Measurements from ENCODE around the gene AHRR. TPM values are rescaled to one million over a fixed set of nuclear protein-coding genes. Genes with fewer than 3 reads are reported as not detected.

AHRR gene
- total RNA-seq, 4 donors from 2014 or later = 0.26 to 9.1 (median 6.6) TPM; not detected in 1

GRCh38 chr5:435961-436640 lies 114.6 kb downstream of the AHRR start:
- intact Hi-C loops (cut with DNase I; ENCODE audit: low total_unique reads) = no loop called here
- peak in 1 of 2 donors; percentile 0 for DNase-seq
- Histone ChIP-seq H3K27ac (no peak overlapping the region), H3K9me3 (no peaks in the 10 kb centered on the region), H3K27me3 (no peaks in the 10 kb centered on the region), H3K4me1 (no peaks in the 10 kb centered on the region), H3K4me3 (no peak overlapping the region), H3K36me3 (no peaks in the 10 kb centered on the region)
- TF ChIP-seq, protein P1, sequence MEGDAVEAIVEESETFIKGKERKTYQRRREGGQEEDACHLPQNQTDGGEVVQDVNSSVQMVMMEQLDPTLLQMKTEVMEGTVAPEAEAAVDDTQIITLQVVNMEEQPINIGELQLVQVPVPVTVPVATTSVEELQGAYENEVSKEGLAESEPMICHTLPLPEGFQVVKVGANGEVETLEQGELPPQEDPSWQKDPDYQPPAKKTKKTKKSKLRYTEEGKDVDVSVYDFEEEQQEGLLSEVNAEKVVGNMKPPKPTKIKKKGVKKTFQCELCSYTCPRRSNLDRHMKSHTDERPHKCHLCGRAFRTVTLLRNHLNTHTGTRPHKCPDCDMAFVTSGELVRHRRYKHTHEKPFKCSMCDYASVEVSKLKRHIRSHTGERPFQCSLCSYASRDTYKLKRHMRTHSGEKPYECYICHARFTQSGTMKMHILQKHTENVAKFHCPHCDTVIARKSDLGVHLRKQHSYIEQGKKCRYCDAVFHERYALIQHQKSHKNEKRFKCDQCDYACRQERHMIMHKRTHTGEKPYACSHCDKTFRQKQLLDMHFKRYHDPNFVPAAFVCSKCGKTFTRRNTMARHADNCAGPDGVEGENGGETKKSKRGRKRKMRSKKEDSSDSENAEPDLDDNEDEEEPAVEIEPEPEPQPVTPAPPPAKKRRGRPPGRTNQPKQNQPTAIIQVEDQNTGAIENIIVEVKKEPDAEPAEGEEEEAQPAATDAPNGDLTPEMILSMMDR (IDR thresholded peaks at IDR 0.05) = no peak
- TF ChIP-seq POLR2A (IDR thresholded peaks at IDR 0.05) = no peak

- H3K4me3 ChIP-seq = no peak overlapping the region
- no peaks in the 10 kb centered on the region for H3K4me1 ChIP-seq
- DNase-seq = no peak
- TF ChIP-seq, protein P1 (IDR thresholded peaks at IDR 0.05) = no peak
- no peak for TF ChIP-seq POLR2A (IDR thresholded peaks at IDR 0.05)
- intact Hi-C loops (cut with DNase I; ENCODE audit: low total_unique reads) = no loop called here
- no peaks in the 10 kb centered on the region for H3K27me3 ChIP-seq
- no peaks in the 10 kb centered on the region for H3K9me3 ChIP-seq
- H3K27ac ChIP-seq = no peak overlapping the region
- no peaks in the 10 kb centered on the region for H3K36me3 ChIP-seq
Measured at GRCh38 chr5:436641-436975, 115.1 kb downstream of the AHRR start.

DNA sequence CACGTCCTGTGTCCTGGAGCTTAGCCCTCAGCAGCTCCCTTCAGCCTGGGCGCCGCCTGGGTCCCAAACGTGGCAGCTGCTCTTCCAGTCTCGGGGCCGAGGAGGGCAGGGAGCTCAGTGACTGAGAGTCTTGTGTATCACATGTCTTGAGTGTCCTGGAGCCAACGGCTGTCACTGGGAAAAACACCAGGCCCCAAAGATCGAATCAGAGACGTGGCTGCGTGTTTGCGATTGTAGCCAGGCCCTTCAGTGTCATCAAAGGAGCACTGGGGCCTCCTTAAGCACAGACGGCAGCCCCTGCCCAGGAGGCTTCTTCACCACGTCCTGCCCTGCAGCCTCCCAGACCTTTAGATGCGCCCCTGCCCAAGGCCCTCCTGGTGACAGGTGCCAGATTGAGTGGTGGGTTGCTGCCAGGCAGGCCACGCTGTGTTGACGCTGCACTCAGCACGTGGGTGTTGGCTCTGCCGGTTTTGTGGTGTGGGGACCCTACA lies 115.8 kb downstream of the AHRR start:
- no peak for TF ChIP-seq POLR2A (IDR thresholded peaks at IDR 0.05)
- TF ChIP-seq, protein P1 (IDR thresholded peaks at IDR 0.05) = no peak
- H3K4me3 ChIP-seq = no peak overlapping the region
- no peak for DNase-seq
- H3K27me3 ChIP-seq = no peaks in the 10 kb centered on the region
- intact Hi-C loops (cut with DNase I; ENCODE audit: low total_unique reads) = no loop called here
- no peaks in the 10 kb centered on the region for H3K36me3 ChIP-seq
- peaks cover 0 to 6% of the 10 kb centered on the region in 2 donors for H3K4me1 ChIP-seq
- no peak overlapping the region for H3K27ac ChIP-seq
- no peaks in the 10 kb centered on the region for H3K9me3 ChIP-seq

DNA sequence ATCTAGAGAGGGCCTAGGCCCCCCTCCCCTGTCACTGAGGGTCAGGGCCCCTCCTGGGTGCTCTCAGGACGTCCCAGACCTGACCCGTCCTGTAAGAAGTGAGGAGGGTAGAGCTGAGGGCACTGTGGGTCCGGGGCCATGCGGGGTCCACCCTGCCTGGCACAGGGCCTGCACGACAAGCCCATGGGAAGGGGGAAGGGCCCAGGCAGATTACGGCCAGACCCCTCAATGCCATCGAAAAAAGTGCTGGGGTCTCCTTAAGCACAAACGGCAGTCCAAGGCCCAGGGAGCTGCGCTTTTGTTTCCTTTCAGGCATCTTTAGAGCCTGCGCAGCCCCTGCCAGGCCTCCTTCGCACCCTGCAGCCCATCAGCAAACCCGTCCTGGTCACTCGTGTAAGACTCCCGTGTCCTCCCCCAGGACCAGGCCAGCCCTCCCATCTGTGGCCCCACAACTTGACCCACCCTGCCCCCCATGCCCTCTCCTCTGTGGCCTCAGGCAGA lies 117.0 kb downstream of the AHRR start:
- intact Hi-C loops (cut with DNase I; ENCODE audit: low total_unique reads) = no loop called here
- Histone ChIP-seq H3K36me3 (no peaks in the 10 kb centered on the region), H3K27me3 (no peaks in the 10 kb centered on the region), H3K9me3 (no peaks in the 10 kb centered on the region), H3K27ac (no peak overlapping the region), H3K4me1 (peaks cover 0 to 9% of the 10 kb centered on the region in 2 donors), H3K4me3 (no peak overlapping the region)
- DNase-seq = no peak
- TF ChIP-seq, protein P1 (IDR thresholded peaks at IDR 0.05) = no peak
- no peak for TF ChIP-seq POLR2A (IDR thresholded peaks at IDR 0.05)

DNA sequence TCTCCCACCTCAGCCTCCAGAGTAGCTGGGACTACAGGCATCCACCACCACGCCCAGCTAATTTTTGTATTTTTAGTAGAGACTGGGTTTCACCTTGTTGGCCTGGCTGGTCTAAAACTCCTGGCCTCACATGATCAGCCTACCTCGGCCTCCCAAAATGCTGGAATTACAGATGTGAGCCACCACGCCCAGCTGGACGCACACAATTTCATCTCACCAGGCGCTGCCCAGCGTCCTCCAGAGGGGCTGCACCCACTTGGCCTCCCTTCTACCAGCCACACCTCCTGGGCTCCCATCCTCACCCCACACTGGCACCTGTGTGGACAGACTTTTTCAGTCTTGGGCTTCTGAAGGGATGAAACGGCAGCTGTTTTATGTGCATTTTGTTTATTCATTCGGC lies 117.7 kb downstream of the AHRR start:
- H3K4me1 ChIP-seq = peaks cover 0 to 15% of the 10 kb centered on the region in 2 donors
- DNase-seq = no peak
- no peaks in the 10 kb centered on the region for H3K9me3 ChIP-seq
- intact Hi-C loops (cut with DNase I; ENCODE audit: low total_unique reads) = no loop called here
- no peaks in the 10 kb centered on the region for H3K27me3 ChIP-seq
- no peaks in the 10 kb centered on the region for H3K36me3 ChIP-seq
- H3K4me3 ChIP-seq = no peak overlapping the region
- H3K27ac ChIP-seq = no peak overlapping the region
- no peak for TF ChIP-seq POLR2A (IDR thresholded peaks at IDR 0.05)
- TF ChIP-seq, protein P1 (IDR thresholded peaks at IDR 0.05) = no peak
